ENCODE measurements around the gene CYB5RL.
"Not testable (repeated sequence)": the region's sequence is repeated elsewhere in the genome, so short reads cannot be mapped to it uniquely, and the experiment has no call there.

Gene CYB5RL

DNA sequence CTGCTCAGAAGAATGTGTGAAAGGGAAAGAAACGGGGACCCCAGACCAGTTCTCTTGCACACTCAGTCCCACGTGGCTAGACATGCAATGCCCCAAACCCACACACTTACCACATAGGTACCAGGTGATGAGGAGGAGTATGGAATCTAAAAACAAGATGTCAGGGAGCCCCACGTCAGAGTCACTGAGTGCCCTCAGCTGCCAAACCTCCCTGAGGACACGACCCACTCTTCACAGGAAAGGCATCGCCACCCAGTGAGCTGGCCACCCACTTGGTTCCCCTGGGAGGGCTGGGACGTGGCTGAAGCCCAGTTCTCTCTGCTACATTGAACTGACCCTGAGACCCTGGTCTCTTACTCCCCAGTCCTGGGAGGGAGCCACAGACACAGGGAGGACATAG, 41.5 kb upstream of the CYB5RL start:
- H3K27ac ChIP-seq = no peak overlapping the region
- TF ChIP-seq ZFX (IDR thresholded peaks at IDR 0.05; ENCODE audit: borderline replicate concordance) = no peak
- no peak for TF ChIP-seq CTCF (IDR thresholded peaks at IDR 0.05)

- TF ChIP-seq ZFX (IDR thresholded peaks at IDR 0.05; ENCODE audit: borderline replicate concordance) = no peak
- no peak for TF ChIP-seq CTCF (IDR thresholded peaks at IDR 0.05)
- H3K27ac ChIP-seq = no peak overlapping the region
Observed at GRCh38 chr1:54240741-54241335, 41.0 kb upstream of the CYB5RL start.

- no peak for TF ChIP-seq ZFX (IDR thresholded peaks at IDR 0.05; ENCODE audit: borderline replicate concordance)
- TF ChIP-seq CTCF (IDR thresholded peaks at IDR 0.05) = no peak
- no peak overlapping the region for H3K27ac ChIP-seq
Observed at GRCh38 chr1:54239631-54240031, 39.8 kb upstream of the CYB5RL start.

DNA sequence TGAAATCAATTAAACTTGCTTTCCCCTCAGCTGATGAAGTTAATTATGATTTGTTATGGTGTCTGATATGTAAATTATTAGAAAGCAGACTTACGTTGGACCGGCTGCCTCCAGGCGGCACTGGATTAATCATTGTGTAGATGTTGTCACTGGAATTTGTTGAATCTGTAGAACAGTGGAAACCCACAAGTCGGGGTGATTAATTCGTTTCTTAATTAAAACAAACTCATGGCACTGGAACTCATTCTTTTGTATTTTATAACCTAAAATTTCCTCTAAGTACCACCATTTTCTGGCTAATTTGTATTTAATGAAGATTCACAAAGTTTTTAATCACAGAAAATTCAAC, 39.2 kb upstream of the CYB5RL start:
- TF ChIP-seq ZFX (IDR thresholded peaks at IDR 0.05; ENCODE audit: borderline replicate concordance) (no peak), CTCF (IDR thresholded peaks at IDR 0.05) (no peak)
- H3K27ac ChIP-seq = no peak overlapping the region

DNA sequence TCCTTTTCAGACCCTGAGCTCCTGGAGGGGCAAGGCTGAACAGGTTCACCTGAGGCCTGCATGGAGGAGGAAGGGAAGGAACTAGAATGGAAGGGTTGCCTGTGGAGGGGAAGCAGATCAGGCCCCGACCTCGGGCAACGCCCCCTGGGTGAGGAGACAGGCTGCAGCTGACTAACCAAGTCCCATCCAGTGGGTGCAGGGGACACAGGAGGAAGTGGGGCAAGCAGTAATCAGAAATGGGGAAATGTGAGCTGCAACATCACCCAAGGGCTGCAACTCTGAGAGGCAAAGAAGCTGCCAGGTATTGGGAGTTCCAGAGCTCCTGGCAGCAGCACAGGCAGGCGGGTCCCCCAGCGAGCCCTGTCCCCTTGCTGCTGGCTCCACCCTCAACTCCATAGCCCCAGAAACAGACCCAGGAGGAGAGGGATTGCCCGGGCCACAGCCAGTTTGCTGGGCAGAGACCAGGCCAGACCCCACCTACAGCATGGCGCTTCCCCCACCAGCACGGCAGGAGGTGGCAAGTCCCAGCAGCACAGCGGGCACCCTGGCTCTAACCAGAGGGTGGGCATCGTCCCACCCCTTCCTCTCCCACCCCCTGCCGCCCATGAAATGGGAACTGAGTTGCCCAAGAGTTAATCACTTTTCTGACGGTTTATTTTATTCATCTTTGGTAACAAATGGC, 38.7 kb upstream of the CYB5RL start:
- no peak for TF ChIP-seq ZFX (IDR thresholded peaks at IDR 0.05; ENCODE audit: borderline replicate concordance)
- TF ChIP-seq CTCF (IDR thresholded peaks at IDR 0.05) = no peak
- H3K27ac ChIP-seq = no peak overlapping the region

DNA sequence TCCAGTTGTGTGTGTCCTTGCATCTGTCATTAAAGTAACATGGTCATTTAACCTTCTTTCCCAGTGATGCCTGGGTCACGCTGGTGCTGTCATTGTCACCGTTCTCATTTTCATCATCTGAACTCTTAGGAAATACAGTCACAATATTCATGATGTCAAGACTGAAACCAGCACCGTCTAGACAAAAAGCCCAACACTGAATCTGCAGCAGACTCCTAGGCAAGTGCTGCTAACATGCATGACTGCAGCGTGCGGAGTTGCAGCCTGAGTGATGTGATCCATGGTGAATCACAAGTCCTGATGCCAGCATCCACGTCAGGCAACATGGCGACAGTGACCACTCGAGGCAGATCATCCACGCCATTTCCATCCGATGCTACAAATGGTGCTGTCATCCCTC, 37.8 kb upstream of the CYB5RL start:
- no peak for TF ChIP-seq CTCF (IDR thresholded peaks at IDR 0.05)
- no peak for TF ChIP-seq ZFX (IDR thresholded peaks at IDR 0.05; ENCODE audit: borderline replicate concordance)
- H3K27ac ChIP-seq = no peak overlapping the region

DNA sequence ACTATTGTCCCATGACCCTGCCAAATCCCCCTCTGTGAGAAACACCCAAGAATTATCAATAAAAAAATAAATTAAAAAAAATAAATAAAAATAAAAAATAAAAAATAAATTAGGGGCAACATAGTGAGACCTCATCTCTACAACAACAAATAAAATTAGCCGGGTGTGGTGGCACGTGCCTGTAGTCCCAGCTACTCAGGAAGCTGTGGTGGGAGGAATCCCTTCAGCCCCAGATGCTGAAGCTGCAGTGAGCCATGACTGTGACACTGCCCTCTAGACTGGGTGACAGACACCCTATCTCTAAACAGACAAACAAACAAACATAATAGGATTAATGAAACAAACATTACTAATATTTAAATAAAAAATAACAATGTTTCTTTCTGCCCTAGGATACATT, 34.5 kb upstream of the CYB5RL start:
- TF ChIP-seq CTCF (IDR thresholded peaks at IDR 0.05) = no peak
- TF ChIP-seq ZFX (IDR thresholded peaks at IDR 0.05; ENCODE audit: borderline replicate concordance) = no peak
- peak overlapping the region; percentile 18; the same call in 1 of the 2 replicates for H3K27ac ChIP-seq

DNA sequence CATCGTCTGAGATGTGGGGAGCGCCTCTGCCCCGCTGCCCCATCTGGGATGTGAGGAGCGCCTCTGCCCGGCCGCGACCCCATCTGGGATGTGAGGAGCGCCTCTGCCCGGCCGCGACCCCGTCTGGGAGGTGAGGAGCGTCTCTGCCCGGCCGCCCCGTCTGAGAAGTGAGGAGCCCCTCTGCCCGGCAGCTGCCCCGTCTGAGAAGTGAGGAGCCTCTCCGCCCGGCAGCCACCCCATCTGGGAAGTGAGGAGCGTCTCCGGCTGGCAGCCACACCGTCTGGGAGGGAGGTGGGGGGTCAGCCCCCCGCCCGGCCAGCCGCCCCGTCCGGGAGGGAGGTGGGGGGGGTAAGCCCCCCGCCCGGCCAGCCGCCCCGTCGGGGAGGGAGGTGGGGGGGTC, 33.4 kb upstream of the CYB5RL start:
- H3K27ac ChIP-seq = not testable (repeated sequence)

All from 22Rv1 (cell line).